ENCODE results near the gene RALGAPA2.
A peak's percentile ranks its signal among the peaks of the same experiment; 100 is the strongest.
"Not testable (repeated sequence)": the region's sequence is repeated elsewhere in the genome, so short reads cannot be mapped to it uniquely, and the experiment has no call there.

Gene RALGAPA2

DNA sequence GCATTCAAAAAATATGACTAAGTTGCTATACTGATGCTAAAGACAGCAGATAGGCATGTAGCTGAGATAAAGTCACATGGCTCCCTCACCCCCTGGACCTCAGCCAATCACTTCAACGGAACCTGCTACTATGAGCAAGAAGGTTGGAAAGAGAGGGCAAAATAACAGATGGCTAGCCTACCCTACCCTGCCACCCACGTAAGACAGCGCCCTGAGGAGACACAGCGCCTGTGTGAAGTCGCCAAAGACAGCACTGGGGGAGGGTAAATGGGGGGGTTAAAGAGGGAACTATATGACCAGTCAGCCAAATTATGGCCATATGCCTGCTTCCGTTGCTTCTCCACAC is 163.2 kb downstream of the RALGAPA2 start:
- Mint-ChIP-seq H3K4me3 (no peak overlapping the region), H3K36me3 (ENCODE audit: insufficient read depth) (peaks cover 5% of the 10 kb centered on the region)

GRCh38 chr20:20548527-20549266 is 163.7 kb downstream of the RALGAPA2 start:
- H3K36me3 Mint-ChIP-seq (ENCODE audit: insufficient read depth): peaks cover 5% of the 10 kb centered on the region
- H3K27ac Mint-ChIP-seq (ENCODE audit: low read depth): peak overlapping the region; percentile 32
- DNase-seq (ENCODE audit: low spot score in 2 of 2) (no peak), ATAC-seq (replicated peaks; ENCODE audit: extremely low read depth, poor library complexity, severe bottlenecking) (no peak)
- no peaks in the 10 kb centered on the region for H3K9me3 Mint-ChIP-seq
- peaks cover 15% of the 10 kb centered on the region for H3K4me1 Mint-ChIP-seq
- no peaks in the 10 kb centered on the region for H3K27me3 Mint-ChIP-seq
- H3K4me3 Mint-ChIP-seq: no peak overlapping the region

More for the DNA sequence above, 163.2 kb downstream of the RALGAPA2 start:
- peaks cover 15% of the 10 kb centered on the region for H3K4me1 Mint-ChIP-seq
- ATAC-seq (replicated peaks; ENCODE audit: extremely low read depth, poor library complexity, severe bottlenecking): no peak
- H3K9me3 Mint-ChIP-seq: no peaks in the 10 kb centered on the region
- no peak for DNase-seq (ENCODE audit: low spot score in 2 of 2)
- H3K27ac Mint-ChIP-seq (ENCODE audit: low read depth): no peak overlapping the region
- H3K27me3 Mint-ChIP-seq: no peaks in the 10 kb centered on the region

GRCh38 chr20:20547876-20548266 is 164.6 kb downstream of the RALGAPA2 start:
- no peaks in the 10 kb centered on the region for H3K9me3 Mint-ChIP-seq
- DNase-seq (ENCODE audit: low spot score in 2 of 2) (no peak), ATAC-seq (replicated peaks; ENCODE audit: extremely low read depth, poor library complexity, severe bottlenecking) (no peak)
- H3K4me1 Mint-ChIP-seq: peaks cover 15% of the 10 kb centered on the region
- peak overlapping the region; percentile 32 for H3K27ac Mint-ChIP-seq (ENCODE audit: low read depth)
- no peaks in the 10 kb centered on the region for H3K27me3 Mint-ChIP-seq
- no peak overlapping the region for H3K4me3 Mint-ChIP-seq
- peaks cover 3% of the 10 kb centered on the region for H3K36me3 Mint-ChIP-seq (ENCODE audit: insufficient read depth)

GRCh38 chr20:20547221-20547875 is 165.1 kb downstream of the RALGAPA2 start:
- Mint-ChIP-seq H3K4me1 (peaks cover 15% of the 10 kb centered on the region), H3K4me3 (no peak overlapping the region), H3K27me3 (no peaks in the 10 kb centered on the region), H3K36me3 (ENCODE audit: insufficient read depth) (peaks cover 5% of the 10 kb centered on the region), H3K9me3 (no peaks in the 10 kb centered on the region), H3K27ac (ENCODE audit: low read depth) (peak overlapping the region; percentile 53)
- DNase-seq (ENCODE audit: low spot score in 2 of 2) (no peak), ATAC-seq (replicated peaks; ENCODE audit: extremely low read depth, poor library complexity, severe bottlenecking) (peak; percentile 40)

- DNase-seq (ENCODE audit: low spot score in 2 of 2) (no peak), ATAC-seq (replicated peaks; ENCODE audit: extremely low read depth, poor library complexity, severe bottlenecking) (no peak)
- H3K4me1 Mint-ChIP-seq: peaks cover 15% of the 10 kb centered on the region
- no peaks in the 10 kb centered on the region for H3K9me3 Mint-ChIP-seq
- peak overlapping the region; percentile 53 for H3K27ac Mint-ChIP-seq (ENCODE audit: low read depth)
- H3K36me3 Mint-ChIP-seq (ENCODE audit: insufficient read depth): peaks cover 5% of the 10 kb centered on the region
- H3K4me3 Mint-ChIP-seq: no peak overlapping the region
- no peaks in the 10 kb centered on the region for H3K27me3 Mint-ChIP-seq
These were observed 166.0 kb downstream of the RALGAPA2 start for GRCh38 chr20:20546402-20546801.

DNA sequence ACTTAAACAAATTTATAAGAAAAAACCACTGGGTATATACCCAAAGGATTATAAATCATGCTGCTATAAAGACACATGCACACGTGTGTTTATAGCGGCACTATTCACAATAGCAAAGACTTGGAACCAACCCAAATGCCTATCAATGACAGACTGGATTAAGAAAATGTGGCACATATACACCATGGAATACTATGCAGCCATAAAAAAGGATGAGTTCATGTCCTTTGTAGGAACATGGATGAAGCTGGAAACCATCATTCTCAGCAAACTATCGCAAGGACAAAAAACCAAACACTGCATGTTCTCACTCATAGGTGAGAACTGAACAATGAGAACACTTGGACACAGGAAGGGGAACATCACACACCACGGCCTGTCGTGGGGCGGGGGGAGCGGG is 169.1 kb downstream of the RALGAPA2 start:
- not testable (repeated sequence) for DNase-seq (ENCODE audit: low spot score in 2 of 2); H3K9me3 Mint-ChIP-seq; H3K27me3 Mint-ChIP-seq; ATAC-seq (replicated peaks; ENCODE audit: extremely low read depth, poor library complexity, severe bottlenecking); H3K4me3 Mint-ChIP-seq; H3K27ac Mint-ChIP-seq (ENCODE audit: low read depth); H3K36me3 Mint-ChIP-seq (ENCODE audit: insufficient read depth)
- peaks cover 14% of the 10 kb centered on the region for H3K4me1 Mint-ChIP-seq

- DNase-seq (ENCODE audit: low spot score in 2 of 2): no peak
- H3K36me3 Mint-ChIP-seq (ENCODE audit: insufficient read depth): peaks cover 1% of the 10 kb centered on the region
These were observed 176.1 kb downstream of the RALGAPA2 start for GRCh38 chr20:20536240-20536933.

GRCh38 chr20:20535051-20535450 is 177.4 kb downstream of the RALGAPA2 start:
- no peaks in the 10 kb centered on the region for H3K27me3 Mint-ChIP-seq
- no peak overlapping the region for H3K27ac Mint-ChIP-seq (ENCODE audit: low read depth)
- no peak overlapping the region for H3K4me3 Mint-ChIP-seq
- no peak for DNase-seq (ENCODE audit: low spot score in 2 of 2)
- no peaks in the 10 kb centered on the region for H3K9me3 Mint-ChIP-seq
- H3K36me3 Mint-ChIP-seq (ENCODE audit: insufficient read depth): peaks cover 4% of the 10 kb centered on the region
- ATAC-seq (replicated peaks; ENCODE audit: extremely low read depth, poor library complexity, severe bottlenecking): no peak
- H3K4me1 Mint-ChIP-seq: no peaks in the 10 kb centered on the region

More at GRCh38 chr20:20536240-20536933, 176.1 kb downstream of the RALGAPA2 start:
- Mint-ChIP-seq H3K27ac (ENCODE audit: low read depth) (no peak overlapping the region), H3K4me3 (no peak overlapping the region), H3K9me3 (no peaks in the 10 kb centered on the region), H3K4me1 (no peaks in the 10 kb centered on the region), H3K27me3 (no peaks in the 10 kb centered on the region)
- no peak for ATAC-seq (replicated peaks; ENCODE audit: extremely low read depth, poor library complexity, severe bottlenecking)

DNA sequence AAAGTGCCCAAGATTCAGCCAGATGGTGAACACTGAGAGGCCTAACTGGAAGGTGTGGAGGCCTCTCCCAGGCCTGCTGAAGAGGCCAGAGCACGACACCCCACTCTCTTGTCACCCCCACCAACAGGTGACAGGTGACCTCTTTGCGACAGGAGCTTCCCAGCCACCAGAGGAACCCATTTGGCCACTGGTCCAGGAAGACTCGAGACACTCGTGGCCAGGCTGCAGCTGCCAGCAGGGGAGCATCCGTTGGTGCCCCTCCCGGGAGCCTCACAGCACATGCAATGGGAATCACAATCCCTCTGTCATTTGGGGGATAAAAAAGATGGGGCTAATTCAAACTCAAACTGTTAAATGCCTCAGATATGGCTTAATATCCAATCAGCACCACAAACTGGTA is 181.2 kb downstream of the RALGAPA2 start:
- Mint-ChIP-seq H3K36me3 (ENCODE audit: insufficient read depth) (peaks cover 10% of the 10 kb centered on the region), H3K9me3 (no peaks in the 10 kb centered on the region), H3K4me1 (peaks cover 6% of the 10 kb centered on the region), H3K4me3 (no peak overlapping the region), H3K27ac (ENCODE audit: low read depth) (no peak overlapping the region), H3K27me3 (no peaks in the 10 kb centered on the region)
- DNase-seq (ENCODE audit: low spot score in 2 of 2) (no peak), ATAC-seq (replicated peaks; ENCODE audit: extremely low read depth, poor library complexity, severe bottlenecking) (no peak)

GRCh38 chr20:20530428-20531151 is 181.9 kb downstream of the RALGAPA2 start:
- H3K36me3 Mint-ChIP-seq (ENCODE audit: insufficient read depth): peaks cover 10% of the 10 kb centered on the region
- no peak overlapping the region for H3K27ac Mint-ChIP-seq (ENCODE audit: low read depth)
- no peak for ATAC-seq (replicated peaks; ENCODE audit: extremely low read depth, poor library complexity, severe bottlenecking)
- no peaks in the 10 kb centered on the region for H3K27me3 Mint-ChIP-seq
- DNase-seq (ENCODE audit: low spot score in 2 of 2): no peak
- H3K4me3 Mint-ChIP-seq: no peak overlapping the region
- peaks cover 6% of the 10 kb centered on the region for H3K4me1 Mint-ChIP-seq
- no peaks in the 10 kb centered on the region for H3K9me3 Mint-ChIP-seq

DNA sequence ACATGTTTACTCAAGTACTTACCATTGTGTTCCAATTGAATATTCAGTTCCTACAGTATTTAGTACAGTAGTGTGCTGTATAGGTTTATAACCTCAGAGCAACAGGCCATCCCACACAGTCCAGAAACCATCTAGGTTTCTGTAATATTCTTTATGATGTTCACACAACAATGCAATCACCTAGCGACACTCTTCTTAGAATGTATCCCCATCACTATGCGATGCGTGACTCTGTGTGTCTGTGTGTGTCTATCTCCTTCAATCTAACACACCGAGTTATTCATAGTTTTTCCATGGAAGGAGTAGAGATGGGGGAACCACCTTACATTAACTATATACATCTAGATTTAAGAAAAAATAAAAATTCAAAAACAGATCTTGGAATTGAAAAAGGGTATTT is 182.8 kb downstream of the RALGAPA2 start:
- Mint-ChIP-seq H3K4me3 (no peak overlapping the region), H3K9me3 (no peaks in the 10 kb centered on the region), H3K36me3 (ENCODE audit: insufficient read depth) (peaks cover 10% of the 10 kb centered on the region), H3K27ac (ENCODE audit: low read depth) (no peak overlapping the region), H3K27me3 (no peaks in the 10 kb centered on the region), H3K4me1 (peaks cover 6% of the 10 kb centered on the region)
- DNase-seq (ENCODE audit: low spot score in 2 of 2): no peak
- ATAC-seq (replicated peaks; ENCODE audit: extremely low read depth, poor library complexity, severe bottlenecking): no peak

DNA sequence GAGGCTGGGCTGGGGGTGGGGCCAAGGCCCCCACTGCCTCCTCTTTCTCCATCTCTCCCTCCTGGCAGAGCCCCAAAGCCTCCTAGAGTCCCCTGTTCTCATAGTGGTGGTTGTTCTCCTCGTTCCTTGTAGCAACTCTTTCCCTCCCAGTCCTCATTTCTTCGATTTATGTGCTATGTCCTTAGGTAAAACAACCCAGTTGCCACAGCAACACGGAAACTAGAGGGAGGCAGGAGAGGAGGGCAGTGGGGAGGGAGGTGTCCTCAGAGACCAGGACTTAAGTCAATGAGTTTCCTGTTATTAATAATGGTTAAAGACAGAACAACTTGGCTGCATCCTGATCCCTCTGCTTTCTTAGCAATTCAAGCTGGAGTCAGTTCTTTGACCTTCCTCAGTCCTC is 183.6 kb downstream of the RALGAPA2 start:
- H3K27ac Mint-ChIP-seq (ENCODE audit: low read depth): no peak overlapping the region
- no peaks in the 10 kb centered on the region for H3K9me3 Mint-ChIP-seq
- ATAC-seq (replicated peaks; ENCODE audit: extremely low read depth, poor library complexity, severe bottlenecking): no peak
- H3K27me3 Mint-ChIP-seq: no peaks in the 10 kb centered on the region
- no peak overlapping the region for H3K4me3 Mint-ChIP-seq
- peaks cover 13% of the 10 kb centered on the region for H3K36me3 Mint-ChIP-seq (ENCODE audit: insufficient read depth)
- no peak for DNase-seq (ENCODE audit: low spot score in 2 of 2)
- peaks cover 6% of the 10 kb centered on the region for H3K4me1 Mint-ChIP-seq

Measured in central memory CD8-positive, alpha-beta T cell (primary cell).